Esophagus muscularis mucosa (tissue), 3 donors: ENCODE measurements around the gene MOB3A.

Experiments
- CTCF ChIP-seq, 3 experiments: fragments of 200-600 bp in 2 of 3; fragments of 450-650 bp in 1 of 3; sonication (generic) in 2 of 3; IDR thresholded peaks; one replicate each; pipeline ENCODE4 v1.5.1; 2017 to 2019; ENCODE audit warnings: antibody characterized with exemption in 3 of 3, mild to moderate bottlenecking in 2 of 3, moderate library complexity in 1 of 3
- POLR2A ChIP-seq: fragments of 450-650 bp; IDR thresholded peaks from one replicate; pipeline ENCODE4 v1.6.1; 2017; ENCODE audit warnings: antibody characterized with exemption, moderate library complexity, mild to moderate bottlenecking, low read depth
- POLR2AphosphoS5 ChIP-seq, 2 donors: sonication (generic); formaldehyde crosslinking; IDR thresholded peaks; one replicate each; pipeline ENCODE4 v1.6.1; 2017; ENCODE audit warnings: antibody characterized with exemption in 2 of 2

- TF ChIP-seq CTCF (IDR thresholded peaks at IDR 0.05) (no peak), POLR2AphosphoS5 (IDR thresholded peaks at IDR 0.05) (no peak), POLR2A (no peak)
Observed at GRCh38 chr19:2026770-2027169, 69.4 kb downstream of the MOB3A start.
